ENCODE results near the gene ATP9A.

- TF ChIP-seq CTCF (IDR thresholded peaks at IDR 0.05 in 2 of 3, conservative IDR thresholded peaks at IDR 0.05 in 1 of 3; ENCODE audit: control insufficient read depth in 2 of 3, extremely low read depth in 1 of 3, insufficient read depth in 1 of 3, low read depth in 3 of 3, low read length in 3 of 3) (no peak), RFX5 (IDR thresholded peaks at IDR 0.05; ENCODE audit: low read depth, low read length) (no peak), PAX8 (IDR thresholded peaks at IDR 0.05) (no peak)
Measured at GRCh38 chr20:51763965-51764602, 4.1 kb downstream of the ATP9A start.

Data from GM12878 (cell line).